ENCODE results near the gene CEP19. TPM values are rescaled to one million over a fixed set of nuclear protein-coding genes. Genes with fewer than 3 reads are reported as not detected.

Gene CEP19
- total and polyA plus RNA-seq, 2 of the 4 experiments (the other 2 are of a cell fraction) = 1.1 to 1.4 TPM

DNA sequence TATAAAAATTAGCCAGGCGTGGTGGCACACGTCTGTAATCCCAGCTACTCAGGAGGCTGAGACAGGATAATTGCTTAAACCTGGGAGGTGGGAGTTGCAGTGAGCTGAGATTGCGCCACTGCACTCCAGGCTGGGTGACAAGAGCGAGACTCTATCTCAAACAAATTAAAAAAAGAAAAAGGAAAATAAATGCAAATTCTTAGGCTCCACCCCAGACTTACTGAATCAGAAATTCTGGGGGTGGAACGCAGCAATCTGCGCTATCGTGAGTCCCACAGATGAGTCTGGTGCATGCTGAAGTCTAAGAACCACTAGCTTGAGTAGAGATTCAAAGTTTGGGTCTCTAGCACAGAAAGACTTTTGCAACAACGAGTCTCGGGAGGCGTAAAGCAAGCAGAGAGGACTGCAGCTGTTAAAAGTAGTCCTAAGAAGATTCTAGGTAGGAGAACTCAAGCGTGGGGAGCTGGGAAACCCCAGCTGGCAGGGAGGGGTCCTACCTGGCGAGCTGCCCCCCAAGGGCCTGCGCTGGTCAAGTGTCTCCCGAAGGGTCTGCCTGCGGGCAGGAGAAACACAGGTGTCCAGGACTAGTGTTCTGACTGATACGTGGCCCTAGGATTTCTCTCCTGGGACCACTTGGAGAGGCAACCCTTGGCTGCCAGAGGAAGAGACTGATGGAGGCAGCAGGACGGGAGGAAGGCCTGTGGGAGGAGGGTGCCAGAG is 21.9 kb downstream of the CEP19 start:
- H2BK120ac ChIP-seq (ENCODE audit: low read depth, low read length) = no peak overlapping the region

More for the DNA sequence above, 21.9 kb downstream of the CEP19 start:
- no peak overlapping the region for H4K8ac ChIP-seq (ENCODE audit: low read depth in 2 of 2, low read length in 2 of 2)
- no TSS peak for BruUV-seq (replicated peaks)
- H4K5ac ChIP-seq (ENCODE audit: low read depth, low read length) = no peak overlapping the region
- no peak overlapping the region for H2AK9ac ChIP-seq (replicated peaks; ENCODE audit: low read depth, low read length, poor library complexity)
- no peaks in the 10 kb centered on the region; the same call in 1 of the 2 replicates for H3K9me1 ChIP-seq (ENCODE audit: insufficient read depth, low read length)
- intact Hi-C loops (cut with micrococcal nuclease) (loop anchor here (10.0 kb wide), 1 partner anchor 435 kb away; no protein-coding TSS in a partner anchor), in situ Hi-C loops (cut with MboI; ENCODE audit: low sequenced_read_pairs) (loop anchor here (5.0 kb wide), 1 partner anchor 83 kb away; no protein-coding TSS in a partner anchor), dilution Hi-C loops (cut with HindIII; ENCODE audit: low sequenced_read_pairs, unreplicated experiment) (no loop called here)
- no peak overlapping the region for H4K91ac ChIP-seq (ENCODE audit: insufficient read depth, low read depth, low read length)
- no peak overlapping the region for H2AK5ac ChIP-seq (ENCODE audit: low read depth, low read length)
- CTCF ChIA-PET = interaction anchor here (0.9 kb wide), 1 partner anchor 81 kb away, joined by 4 read pairs; no protein-coding TSS in a partner anchor
- H3K56ac ChIP-seq (ENCODE audit: extremely low read depth, insufficient read depth, low read length) = no peak overlapping the region
- POLR2A ChIA-PET (ENCODE audit: unreplicated experiment) = no interaction called here
- peaks cover 7% of the 10 kb centered on the region for H3K27me3 ChIP-seq (ENCODE audit: control insufficient read depth, insufficient read depth, low read length)
- ATAC-seq (ENCODE audit: low read depth) (no peak), DNase-seq (no peak)
- no peak overlapping the region for H2BK20ac ChIP-seq (ENCODE audit: low read depth, low read length)
- no peak overlapping the region for H2BK15ac ChIP-seq (ENCODE audit: low read depth, low read length)
- no peak overlapping the region for H3K18ac ChIP-seq (ENCODE audit: low read depth, low read length)
- H3K23ac ChIP-seq (ENCODE audit: low read depth, low read length) = no peak overlapping the region
- no peak overlapping the region for H3K27ac ChIP-seq (ENCODE audit: insufficient read depth, low read length)
- peaks cover 5% of the 10 kb centered on the region; the same call in 1 of the 2 replicates for H3K4me1 ChIP-seq (ENCODE audit: control insufficient read depth, insufficient read depth, low read length)
- no peak overlapping the region for H2AFZ ChIP-seq (replicated peaks; ENCODE audit: low read length, poor library complexity)
- no peak overlapping the region for H3K9ac ChIP-seq (ENCODE audit: low read depth, low read length)
- no peaks in the 10 kb centered on the region for H4K20me1 ChIP-seq (ENCODE audit: insufficient read depth, low read length)
- H3K79me1 ChIP-seq (ENCODE audit: low read depth in 1 of 2, low read length in 2 of 2) = no peaks in the 10 kb centered on the region
- H3K4ac ChIP-seq (ENCODE audit: low read depth, low read length) = no peak overlapping the region
- no peaks in the 10 kb centered on the region for H3K9me3 ChIP-seq (ENCODE audit: control insufficient read depth, insufficient read depth, low read length)
- H3K14ac ChIP-seq (replicated peaks; ENCODE audit: low read depth, low read length) = no peak overlapping the region
- no peak overlapping the region for H3K4me3 ChIP-seq (ENCODE audit: insufficient read depth, low read depth, low read length)
- no peak overlapping the region for H3K4me2 ChIP-seq (ENCODE audit: low read depth, low read length)
- no peak overlapping the region for H2BK5ac ChIP-seq (ENCODE audit: low read depth, low read length, poor library complexity, severe bottlenecking)
- no peaks in the 10 kb centered on the region for H3K36me3 ChIP-seq (ENCODE audit: control insufficient read depth, insufficient read depth, low read length)
- TF ChIP-seq BHLHE40 (IDR thresholded peaks at IDR 0.05; ENCODE audit: low read depth, low read length) (no peak), MAFK (IDR thresholded peaks at IDR 0.05; ENCODE audit: low read depth, low read length) (no peak), CEBPB (IDR thresholded peaks at IDR 0.05; ENCODE audit: low read depth, low read length) (no peak), MAZ (IDR thresholded peaks at IDR 0.05; ENCODE audit: borderline replicate concordance, low read depth, low read length) (no peak), RFX5 (IDR thresholded peaks at IDR 0.05; ENCODE audit: low read depth, low read length) (no peak)
- TF ChIP-seq, protein P1, sequence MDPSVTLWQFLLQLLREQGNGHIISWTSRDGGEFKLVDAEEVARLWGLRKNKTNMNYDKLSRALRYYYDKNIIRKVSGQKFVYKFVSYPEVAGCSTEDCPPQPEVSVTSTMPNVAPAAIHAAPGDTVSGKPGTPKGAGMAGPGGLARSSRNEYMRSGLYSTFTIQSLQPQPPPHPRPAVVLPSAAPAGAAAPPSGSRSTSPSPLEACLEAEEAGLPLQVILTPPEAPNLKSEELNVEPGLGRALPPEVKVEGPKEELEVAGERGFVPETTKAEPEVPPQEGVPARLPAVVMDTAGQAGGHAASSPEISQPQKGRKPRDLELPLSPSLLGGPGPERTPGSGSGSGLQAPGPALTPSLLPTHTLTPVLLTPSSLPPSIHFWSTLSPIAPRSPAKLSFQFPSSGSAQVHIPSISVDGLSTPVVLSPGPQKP (IDR thresholded peaks at IDR 0.05; ENCODE audit: borderline replicate concordance, low read depth, low read length) = no peak
- 93% methylated on average over 2 of the region's 17 CpGs; no CpG with 5 or more reads in 1 of the 2 experiments for WGBS, 2 experiments (ENCODE audit: extremely low coverage in 2 of 2, insufficient read length in 1 of 2)

All from IMR-90 (cell line).